HCT116 (cell line): ENCODE results near the gene ENOX1.

ENCODE experiments used
- ATF3 ChIP-seq: IDR thresholded peaks from 2 replicates; pipeline ENCODE4 v1.6.1; 2012
- CEBPB ChIP-seq: IDR thresholded peaks from 2 replicates; pipeline ENCODE4 v1.6.1; 2012; ENCODE audit warnings: low read depth
- CTCF ChIP-seq, 3 experiments: fragments of 200-600 bp in 1 of 3; sonication (generic) in 1 of 3; IDR thresholded peaks in 2 of 3; conservative IDR thresholded peaks in 1 of 3; 2 replicates each; pipeline ENCODE4 v1.5.1; 2012 to 2017; ENCODE audit warnings: low read depth in 2 of 3, low read length in 2 of 3, antibody characterized with exemption in 1 of 3, borderline replicate concordance in 1 of 3, control low read depth in 1 of 3, mild to moderate bottlenecking in 1 of 3, mixed read lengths in 1 of 3, mixed run types in 1 of 3, moderate library complexity in 1 of 3; ENCODE audit not compliant: insufficient read depth in 1 of 3
- POLR2A ChIP-seq: IDR thresholded peaks from 2 replicates; pipeline ENCODE4 v1.7.0; 2011; ENCODE audit warnings: borderline replicate concordance; ENCODE audit not compliant: insufficient read depth, insufficient read length; ENCODE audit errors: extremely low read depth
- POLR2AphosphoS5 ChIP-seq: IDR thresholded peaks from 2 replicates; pipeline ENCODE4 v1.6.1; 2011; ENCODE audit warnings: mild to moderate bottlenecking, low read depth, low read length, moderate library complexity
- RAD21 ChIP-seq: IDR thresholded peaks from 2 replicates; pipeline ENCODE4 v1.6.1; 2012; ENCODE audit warnings: low read depth, mild to moderate bottlenecking
- REST ChIP-seq: IDR thresholded peaks from 2 replicates; pipeline ENCODE4 v1.6.1; 2012; ENCODE audit warnings: low read depth
- YY1 ChIP-seq: IDR thresholded peaks from 2 replicates; pipeline ENCODE4 v1.6.1; 2011; ENCODE audit warnings: low read length, low read depth, moderate library complexity, mild to moderate bottlenecking; ENCODE audit not compliant: insufficient replicate concordance; ENCODE audit errors: extremely low read depth
- ZBTB33 ChIP-seq: IDR thresholded peaks from 2 replicates; pipeline ENCODE4 v1.6.1; 2011; ENCODE audit warnings: mild to moderate bottlenecking, low read length, moderate library complexity; ENCODE audit not compliant: insufficient replicate concordance; ENCODE audit errors: extremely low read depth
- ZNF274 ChIP-seq: fragments of 200-500 bp; sonication (Bioruptor generic); IDR thresholded peaks from 2 replicates; pipeline ENCODE4 v1.6.1; 2014; ENCODE audit warnings: mild to moderate bottlenecking, low read depth, low read length, inconsistent platforms

- no peak for TF ChIP-seq YY1
- no peak for TF ChIP-seq CTCF (IDR thresholded peaks at IDR 0.05 in 2 of 3, conservative IDR thresholded peaks at IDR 0.05 in 1 of 3; ENCODE audit: borderline replicate concordance in 1 of 3, insufficient read depth in 1 of 3, low read depth in 2 of 3, low read length in 2 of 3)
- TF ChIP-seq ZBTB33, result no peak
- no peak for TF ChIP-seq POLR2AphosphoS5
- TF ChIP-seq CEBPB, result no peak
- TF ChIP-seq ATF3, result no peak
- no peak for TF ChIP-seq REST
- no peak for TF ChIP-seq RAD21
- TF ChIP-seq POLR2A, result no peak
- no peak for TF ChIP-seq ZNF274
These were observed 395.7 kb downstream of the ENOX1 start for GRCh38 chr13:43391036-43391435.
